GM21381 (cell line): ENCODE data around the gene UFL1.

Source experiments
- ATAC-seq: cut with Tn5 transposase; IDR thresholded peaks from one replicate; pipeline ENCODE4 v1.9.1; 2021; ENCODE audit warnings: mild to moderate bottlenecking, moderate library complexity; ENCODE audit not compliant: unreplicated experiment

UFL1 gene

DNA sequence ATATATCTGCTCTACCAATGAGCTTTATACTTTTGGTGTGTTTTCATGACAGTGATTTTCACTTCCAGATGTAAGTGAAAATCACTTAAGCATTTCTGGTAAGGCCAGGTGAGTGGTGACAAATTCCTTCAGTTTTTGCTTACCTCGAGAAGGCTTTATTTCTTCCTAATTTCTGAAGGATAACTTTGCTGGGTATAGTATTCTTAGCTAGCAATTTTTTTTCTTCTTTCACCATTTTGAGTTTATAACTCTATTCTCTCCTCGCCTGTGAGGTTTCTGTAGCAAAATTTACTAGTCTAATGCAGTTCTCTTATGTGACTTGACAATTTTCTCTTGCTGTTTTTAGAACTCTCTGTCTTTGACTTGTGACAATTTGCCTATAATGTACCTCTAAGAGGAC is 48.4 kb downstream of the UFL1 start:
- ATAC-seq, result no peak

GRCh38 chr6:96571551-96571950 is 49.9 kb downstream of the UFL1 start:
- ATAC-seq, result no peak

DNA sequence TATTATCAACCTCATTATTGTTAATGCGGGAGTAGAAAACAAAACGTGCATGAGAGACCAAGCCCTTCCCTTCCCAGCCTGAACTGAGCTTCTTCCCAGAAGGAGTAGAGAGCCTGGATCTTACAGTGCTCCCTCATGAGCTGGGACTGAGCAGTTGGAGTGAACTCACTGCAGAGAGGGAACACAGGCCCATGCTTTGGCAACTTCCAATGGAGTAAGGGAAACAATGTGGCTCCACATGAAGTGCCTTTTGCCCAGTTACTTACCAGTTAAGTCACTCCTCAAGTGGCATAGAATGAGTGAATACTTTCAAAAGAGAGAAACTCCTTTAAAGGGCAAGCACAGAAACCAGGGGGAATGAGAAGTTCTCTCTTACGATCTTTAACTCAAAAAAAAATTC is 53.8 kb downstream of the UFL1 start:
- no peak for ATAC-seq

DNA sequence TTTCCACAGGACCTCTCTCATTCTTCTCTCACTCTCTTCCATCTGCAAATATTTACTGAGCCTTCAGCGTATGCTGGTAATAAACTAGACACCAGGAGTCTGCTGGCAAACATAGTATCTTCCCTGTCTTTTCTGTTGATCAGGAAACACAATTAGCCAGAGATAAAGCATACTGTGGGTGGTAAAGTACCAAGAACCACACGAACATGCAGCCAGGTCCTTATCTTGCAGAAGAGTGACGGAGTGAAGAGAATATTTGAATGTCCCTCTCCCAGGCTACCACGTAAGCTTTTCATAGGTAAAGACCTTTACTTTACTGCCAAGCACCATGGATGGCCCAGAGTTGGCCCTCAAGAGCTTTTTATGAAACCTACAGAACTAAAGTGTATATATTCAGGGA is 54.6 kb downstream of the UFL1 start:
- no peak for ATAC-seq

GRCh38 chr6:96582021-96582420 is 60.4 kb downstream of the UFL1 start:
- ATAC-seq, result no peak

GRCh38 chr6:96582436-96582835 is 60.8 kb downstream of the UFL1 start:
- ATAC-seq, result no peak

DNA sequence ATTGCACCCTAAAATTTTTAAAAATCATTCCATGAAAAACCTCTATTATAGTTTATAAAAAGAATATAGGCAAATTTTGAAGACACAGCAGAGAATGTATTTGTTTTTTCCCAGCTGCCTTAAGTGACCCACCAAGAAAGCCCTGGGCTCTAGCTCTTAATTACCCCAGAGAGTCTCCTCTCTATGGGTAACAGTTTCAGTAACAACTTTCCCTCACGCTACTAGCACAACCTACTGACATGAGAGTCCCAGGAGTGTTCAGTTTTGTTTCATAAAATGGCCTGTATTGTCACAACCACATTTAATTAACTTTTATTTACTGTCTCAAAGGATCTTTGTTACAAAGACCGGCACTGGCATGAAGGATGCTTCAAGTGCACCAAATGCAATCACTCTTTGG is 82.8 kb downstream of the UFL1 start:
- no peak for ATAC-seq
